HG03175 (cell line): ENCODE data around the gene HECTD4.
"Not testable (repeated sequence)": the region's sequence is repeated elsewhere in the genome, so short reads cannot be mapped to it uniquely, and the experiment has no call there.

ENCODE experiments used
- ATAC-seq: cut with Tn5 transposase; IDR thresholded peaks from one replicate; pipeline ENCODE4 v1.9.1; 2021; ENCODE audit warnings: mild to moderate bottlenecking, moderate library complexity; ENCODE audit not compliant: unreplicated experiment

The HECTD4 gene

DNA sequence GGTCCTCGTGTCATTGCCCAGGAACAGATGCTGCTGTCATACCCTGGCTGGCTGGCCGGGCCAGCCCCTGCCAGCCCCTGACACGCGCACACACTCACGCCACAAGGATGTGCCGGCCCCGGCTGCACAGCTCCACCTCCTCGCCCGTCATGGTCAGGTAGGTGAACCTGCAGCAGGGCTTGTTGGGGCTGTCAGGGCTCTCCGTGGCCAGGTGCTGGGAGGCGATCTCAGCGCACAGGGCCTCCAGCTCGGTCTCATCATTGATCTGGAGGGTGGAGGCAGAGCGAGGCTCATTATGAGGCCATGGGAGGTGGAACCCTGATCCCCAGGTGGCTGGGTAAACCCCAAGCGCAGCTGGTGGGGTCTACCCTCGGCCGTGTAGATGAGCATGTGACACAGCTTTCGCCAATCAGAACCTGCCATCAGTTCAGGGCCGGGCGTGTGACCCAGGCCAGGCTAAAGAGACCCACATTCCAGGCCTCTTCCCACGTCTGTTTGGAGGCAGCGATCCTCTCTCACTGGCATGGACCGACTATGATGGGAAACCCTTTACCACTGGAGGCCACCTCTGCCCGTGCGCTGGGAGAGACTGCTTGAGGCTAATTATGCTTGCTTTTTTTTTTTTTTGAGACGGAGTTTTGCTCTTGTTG, 218.1 kb downstream of the HECTD4 start:
- ATAC-seq: no peak

DNA sequence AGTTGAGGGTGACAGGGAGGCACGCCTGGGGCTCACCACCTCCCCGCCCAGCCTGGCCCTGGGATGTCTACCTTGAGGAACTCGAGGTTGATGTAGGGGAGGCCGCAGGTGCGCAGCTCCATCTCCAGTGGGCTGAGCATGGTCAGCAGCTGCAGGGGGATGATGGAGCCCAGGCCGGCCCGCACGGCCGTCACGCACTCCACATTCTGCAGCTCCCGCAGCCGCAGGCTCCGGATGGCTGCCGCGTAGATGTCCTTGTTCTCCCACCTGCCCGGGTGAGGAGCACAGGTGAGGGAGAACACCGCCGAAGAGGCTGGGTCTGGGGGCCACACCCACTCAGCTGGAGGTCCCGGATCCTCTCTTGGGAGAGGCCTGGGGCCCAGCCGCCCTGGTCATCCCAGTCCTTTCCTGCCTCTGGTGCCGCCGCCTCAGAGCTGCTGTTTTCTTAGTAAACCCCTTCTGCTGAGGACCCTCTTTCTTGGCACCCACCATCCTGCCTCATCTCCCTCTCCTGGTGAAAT, 218.7 kb downstream of the HECTD4 start:
- ATAC-seq: no peak

DNA sequence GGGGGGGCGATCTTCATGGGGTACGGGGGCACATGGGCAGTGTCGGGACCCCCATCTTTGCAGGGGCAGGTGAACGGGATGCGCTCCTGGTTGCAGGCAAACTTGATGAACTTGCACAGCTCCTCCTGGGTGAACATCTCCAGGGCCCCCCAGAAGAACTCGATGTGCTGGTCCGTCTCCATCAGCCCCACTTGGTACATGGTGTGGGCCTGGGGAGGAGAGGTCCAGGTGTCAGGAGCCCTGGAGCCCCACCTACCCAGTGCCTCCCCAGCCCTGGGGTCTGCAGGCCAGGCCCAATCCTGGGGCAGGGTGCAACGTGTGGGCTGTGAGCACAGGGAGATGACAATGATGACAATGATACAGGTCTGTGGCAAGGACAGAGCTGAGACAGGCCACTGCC, 219.2 kb downstream of the HECTD4 start:
- ATAC-seq: no peak

DNA sequence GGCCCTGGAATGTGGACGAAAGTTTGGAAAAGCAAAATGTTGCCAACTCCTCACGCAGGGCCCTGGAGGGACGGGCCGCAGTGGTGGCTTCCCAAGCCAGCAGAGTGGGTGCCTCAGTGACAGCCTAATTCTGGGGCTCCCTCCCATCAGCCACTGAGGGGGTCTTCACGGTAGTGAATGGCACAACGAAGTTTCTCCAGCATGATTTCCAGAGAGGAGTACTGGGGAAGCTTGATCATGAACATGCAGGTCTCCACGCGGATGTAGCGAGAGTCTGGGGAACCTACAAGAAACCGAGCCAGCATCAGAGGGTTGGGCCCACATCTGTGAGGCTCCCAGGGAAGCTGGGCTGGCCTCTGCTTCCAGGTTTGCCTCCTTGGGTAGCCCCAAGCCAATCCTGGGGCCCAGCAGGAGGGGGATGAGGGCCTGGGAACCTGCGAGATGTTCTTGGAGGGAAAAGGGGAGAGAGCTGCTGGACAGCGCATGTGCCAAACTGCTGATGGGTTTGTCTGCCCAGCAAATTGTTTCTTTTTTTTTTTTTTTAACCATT, 219.9 kb downstream of the HECTD4 start:
- no peak for ATAC-seq

DNA sequence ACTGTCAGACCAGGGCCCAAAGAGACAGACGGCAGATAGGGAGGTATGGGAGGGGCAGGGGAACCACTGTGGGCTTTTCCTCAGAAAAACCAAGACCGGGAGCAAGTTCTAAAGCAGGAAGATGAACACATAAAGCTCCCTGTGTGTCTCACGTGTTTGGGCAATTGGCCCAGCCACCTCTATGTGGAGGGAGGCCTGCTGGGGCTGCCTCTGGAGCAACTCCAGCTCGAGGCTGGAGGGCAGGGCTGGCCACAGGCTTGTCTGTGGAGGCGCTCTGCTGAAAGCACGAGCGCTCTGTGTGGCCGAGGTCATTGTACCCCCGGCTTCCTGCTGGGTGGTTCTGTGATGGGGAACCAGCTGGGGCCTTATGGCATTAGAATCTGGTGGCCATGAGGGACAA, 220.5 kb downstream of the HECTD4 start:
- ATAC-seq: no peak

DNA sequence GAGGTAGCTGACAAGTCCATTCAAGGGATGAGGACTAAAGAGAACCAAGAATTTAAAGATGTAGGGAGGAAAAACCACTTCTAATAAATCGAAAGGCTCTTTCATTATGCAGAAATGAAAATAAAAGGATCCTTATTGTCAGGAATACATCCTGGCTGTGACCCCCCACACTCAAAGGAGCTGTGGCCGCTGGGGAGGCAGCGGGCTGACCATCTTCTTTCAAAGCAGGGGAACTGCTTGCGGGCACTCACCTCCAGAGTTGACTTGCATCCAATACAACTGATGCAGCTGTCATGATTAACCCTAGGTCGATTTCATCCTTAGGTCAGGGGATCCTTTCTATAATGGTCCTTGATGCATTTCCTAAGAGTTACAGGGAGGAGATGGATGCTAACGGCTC, 221.6 kb downstream of the HECTD4 start:
- ATAC-seq: no peak

DNA sequence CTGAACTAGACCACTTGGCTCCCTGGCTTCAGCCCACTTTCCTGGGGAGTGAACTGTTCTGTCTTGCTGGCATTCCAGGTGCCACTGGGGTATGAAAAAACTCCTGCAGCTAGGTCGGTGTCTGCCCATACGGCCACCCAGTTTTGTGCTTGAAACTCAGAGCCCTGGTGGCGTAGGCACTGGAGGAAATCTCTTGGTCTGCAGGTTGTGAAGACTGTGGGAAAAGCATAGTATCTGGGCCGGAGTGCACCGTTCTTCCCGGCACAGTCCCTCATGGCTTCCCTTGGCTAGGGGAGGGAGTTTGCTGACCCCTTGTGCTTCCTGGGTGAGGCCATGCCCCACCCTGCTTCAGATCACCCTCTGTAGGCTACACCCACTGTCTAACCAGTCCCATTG, 223.1 kb downstream of the HECTD4 start:
- no peak for ATAC-seq

DNA sequence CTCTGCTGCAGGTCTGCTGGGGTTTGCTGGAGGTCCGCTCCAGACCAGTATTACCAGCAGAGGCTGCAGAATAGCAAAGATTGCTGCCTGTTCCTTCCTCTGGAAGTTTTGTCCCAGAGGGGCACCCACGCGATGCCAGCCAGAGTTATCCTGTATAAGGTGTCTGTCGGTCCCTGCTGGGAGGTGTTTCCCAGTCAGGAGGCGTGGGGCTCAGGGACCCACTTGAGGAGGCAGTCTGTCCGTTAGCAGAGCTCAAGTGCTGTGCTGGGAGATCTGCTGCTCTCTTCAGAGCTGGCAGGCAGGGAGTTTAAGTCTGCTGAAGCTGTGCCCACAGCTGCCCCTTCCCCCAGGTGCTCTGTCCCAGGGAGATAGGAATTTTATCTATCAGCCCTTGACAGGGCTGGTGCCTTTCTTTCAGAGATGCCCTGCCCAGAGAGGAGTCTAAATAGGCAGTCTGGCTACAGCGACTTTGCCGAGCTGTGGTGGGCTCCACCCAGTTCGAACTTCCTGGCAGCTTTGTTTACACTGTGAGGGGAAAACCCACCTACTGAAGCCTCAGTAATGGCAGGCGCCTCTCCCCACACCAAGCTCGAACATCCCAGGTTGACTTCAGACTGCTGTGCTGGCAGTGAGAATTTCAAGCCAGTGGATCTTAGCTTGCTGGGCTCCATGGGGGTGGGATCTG, 223.6 kb downstream of the HECTD4 start:
- ATAC-seq: not testable (repeated sequence)

DNA sequence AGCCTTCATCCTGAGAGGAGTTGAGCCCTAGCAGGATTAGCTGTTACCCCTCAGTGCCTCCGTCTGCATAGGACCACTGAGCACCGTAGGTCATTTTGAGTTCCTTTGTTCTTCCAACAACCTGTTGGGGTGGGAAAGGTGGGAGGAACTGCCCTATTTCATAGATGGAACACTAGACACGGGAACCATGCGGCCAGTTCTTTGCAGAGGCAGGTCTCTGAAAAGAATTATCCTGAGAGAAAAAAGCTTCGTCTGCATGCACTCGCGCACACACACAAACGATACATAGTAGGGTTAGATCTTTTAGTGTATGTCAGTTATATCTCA, 228.4 kb downstream of the HECTD4 start:
- no peak for ATAC-seq

DNA sequence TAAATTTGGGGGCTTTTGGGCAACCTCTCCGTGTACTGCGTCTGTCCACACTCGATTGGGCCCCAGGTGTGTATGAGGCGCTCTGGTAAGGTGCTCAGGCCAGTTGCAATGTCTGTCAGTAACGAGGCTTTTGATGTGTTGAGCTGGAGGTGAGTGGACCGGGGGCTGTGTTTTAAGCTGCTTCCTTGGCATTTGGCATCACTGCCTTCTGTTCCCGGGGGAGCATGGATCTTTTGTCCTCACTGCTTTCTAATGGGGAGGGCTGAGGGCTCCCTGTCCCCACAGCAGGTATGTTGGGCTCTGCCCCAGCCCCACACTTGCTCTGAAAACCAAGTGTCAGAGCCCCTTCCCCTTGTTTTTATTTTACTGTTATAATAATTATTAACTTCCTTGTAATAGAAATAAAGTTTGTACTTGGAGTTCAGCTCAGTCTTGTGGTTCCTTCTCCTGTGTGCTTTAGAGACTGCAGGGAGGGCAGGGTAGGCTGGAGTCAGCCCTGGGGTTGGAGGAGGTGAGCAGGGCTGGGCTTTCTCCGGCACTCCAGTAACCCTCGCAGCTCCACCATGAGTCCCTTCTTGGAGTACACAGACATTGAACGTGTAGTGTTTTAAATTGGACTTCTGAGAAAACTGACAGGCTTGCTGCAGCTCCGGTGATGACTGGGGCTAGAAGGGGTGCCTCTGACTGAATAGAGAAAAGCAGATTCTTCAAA, 228.9 kb downstream of the HECTD4 start:
- ATAC-seq: no peak

DNA sequence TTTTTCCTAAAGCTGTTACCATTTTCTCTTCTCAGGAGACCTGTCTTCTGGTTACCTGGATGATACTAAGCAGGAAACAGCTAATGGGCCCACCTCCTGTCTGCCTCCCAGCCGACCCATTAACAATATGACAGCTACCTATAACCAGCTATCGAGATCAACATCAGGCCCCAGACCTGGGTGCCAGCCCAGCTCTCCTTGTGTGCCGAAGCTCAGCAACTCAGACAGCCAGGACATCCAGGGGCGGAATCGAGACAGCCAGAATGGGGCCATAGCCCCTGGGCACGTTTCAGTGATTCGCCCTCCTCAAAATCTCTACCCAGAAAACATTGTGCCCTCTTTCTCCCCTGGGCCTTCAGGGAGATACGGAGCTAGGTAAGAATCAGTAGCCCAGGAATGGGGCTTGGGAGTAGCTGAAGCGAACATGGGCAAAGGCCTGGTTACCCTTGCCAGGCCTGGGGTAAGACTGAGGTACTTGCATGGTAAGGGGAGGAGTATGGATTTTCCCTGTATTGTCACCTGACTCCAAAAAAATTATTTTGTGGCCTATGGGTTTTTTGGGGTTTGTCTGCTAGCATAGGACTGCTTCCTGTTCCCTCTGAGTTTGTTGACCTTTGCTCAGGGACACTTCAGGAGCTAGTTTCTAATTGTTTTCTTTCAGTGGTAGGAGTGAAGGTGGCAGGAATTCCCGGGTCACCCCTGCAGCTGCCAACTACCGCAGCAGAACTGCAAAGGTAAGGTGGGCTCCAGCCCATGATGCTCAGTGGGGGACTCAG, 230.3 kb downstream of the HECTD4 start:
- ATAC-seq: no peak

DNA sequence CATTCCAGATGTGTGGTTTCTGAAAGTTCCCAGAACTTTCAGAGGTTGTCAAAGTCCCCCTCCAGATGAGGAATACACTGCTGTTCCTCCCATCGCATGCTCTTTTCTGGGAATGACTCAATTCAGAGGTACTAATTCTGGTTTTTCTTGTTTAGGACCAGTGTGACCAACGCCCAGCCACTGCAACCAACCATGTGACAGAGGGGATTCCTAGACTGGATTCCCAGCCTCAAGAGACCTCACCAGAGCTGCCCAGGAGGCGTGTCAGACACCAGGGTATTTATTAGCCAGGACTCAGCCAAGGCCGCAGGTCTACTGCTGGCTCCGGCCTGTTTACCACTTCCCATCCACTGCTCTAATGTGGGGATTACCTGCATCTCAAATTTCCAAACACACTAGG, 232.6 kb downstream of the HECTD4 start:
- no peak for ATAC-seq

DNA sequence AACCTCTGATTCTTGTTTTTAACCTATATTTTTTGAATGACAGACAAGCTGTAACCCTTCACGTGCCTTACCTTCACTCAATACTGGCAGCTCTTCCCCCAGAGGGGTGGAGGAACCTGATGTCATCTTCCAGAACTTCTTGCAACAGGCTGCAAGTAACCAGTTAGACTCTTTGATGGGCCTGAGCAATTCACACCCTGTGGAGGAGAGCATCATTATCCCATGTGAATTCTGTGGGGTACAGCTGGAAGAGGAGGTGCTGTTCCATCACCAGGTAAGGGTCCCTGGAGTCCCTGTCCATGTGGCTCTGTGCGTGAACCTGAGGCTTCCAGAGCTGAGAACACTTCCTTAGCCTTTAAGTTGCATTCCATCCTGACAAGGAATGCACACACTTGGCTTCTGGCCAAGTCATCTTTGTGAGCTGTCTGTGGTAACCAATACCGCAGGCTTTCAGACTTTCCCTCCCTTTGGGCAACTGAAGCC, 234.2 kb downstream of the HECTD4 start:
- ATAC-seq: no peak

DNA sequence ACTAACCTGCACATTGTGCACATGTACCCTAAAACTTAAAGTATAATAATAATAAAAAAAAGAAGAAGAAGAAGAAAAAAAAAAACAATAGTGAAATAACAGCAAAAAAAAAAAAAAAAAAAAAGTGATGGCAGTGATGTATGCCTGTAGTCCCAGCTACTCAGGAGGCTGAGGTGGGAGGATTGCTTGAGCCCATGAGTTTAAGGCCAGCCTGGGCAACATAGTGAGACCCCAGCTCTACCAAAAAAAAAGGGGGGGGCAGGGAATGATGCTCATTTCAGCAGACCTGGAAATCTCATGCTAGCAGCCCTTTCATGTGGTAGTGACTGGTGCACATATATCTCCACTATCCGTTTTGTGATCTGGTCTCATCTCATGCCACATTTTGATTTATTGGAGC, 236.1 kb downstream of the HECTD4 start:
- no peak for ATAC-seq

DNA sequence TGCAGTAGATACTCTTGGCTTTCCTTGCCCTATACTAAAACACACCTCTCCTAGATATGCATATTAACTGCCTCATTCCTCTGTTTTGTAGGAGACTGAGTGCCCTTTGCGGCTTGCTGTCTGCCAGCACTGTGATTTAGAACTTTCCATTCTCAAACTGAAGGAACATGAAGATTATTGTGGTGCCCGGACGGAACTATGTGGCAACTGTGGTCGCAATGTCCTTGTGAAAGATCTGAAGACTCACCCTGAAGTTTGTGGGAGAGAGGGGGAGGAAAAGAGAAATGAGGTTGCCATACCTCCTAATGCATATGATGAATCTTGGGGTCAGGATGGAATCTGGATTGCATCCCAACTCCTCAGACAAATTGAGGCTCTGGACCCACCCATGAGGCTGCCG, 241.5 kb downstream of the HECTD4 start:
- no peak for ATAC-seq

DNA sequence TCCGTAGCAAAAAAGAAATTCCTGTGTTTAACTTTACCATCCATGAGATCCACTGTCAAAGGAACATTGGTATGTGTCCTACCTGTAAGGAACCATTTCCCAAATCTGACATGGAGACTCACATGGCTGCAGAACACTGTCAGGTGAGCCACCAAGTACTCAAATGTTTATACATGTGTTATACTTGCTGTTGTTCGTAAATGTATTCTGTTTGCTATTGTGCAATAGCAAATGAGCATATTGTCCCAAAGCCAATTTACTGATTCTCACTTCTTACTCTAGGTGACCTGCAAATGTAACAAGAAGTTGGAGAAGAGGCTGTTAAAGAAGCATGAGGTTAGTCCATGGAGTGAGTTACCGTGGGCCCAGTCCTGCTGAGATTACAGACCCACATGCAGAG, 247.5 kb downstream of the HECTD4 start:
- no peak for ATAC-seq

DNA sequence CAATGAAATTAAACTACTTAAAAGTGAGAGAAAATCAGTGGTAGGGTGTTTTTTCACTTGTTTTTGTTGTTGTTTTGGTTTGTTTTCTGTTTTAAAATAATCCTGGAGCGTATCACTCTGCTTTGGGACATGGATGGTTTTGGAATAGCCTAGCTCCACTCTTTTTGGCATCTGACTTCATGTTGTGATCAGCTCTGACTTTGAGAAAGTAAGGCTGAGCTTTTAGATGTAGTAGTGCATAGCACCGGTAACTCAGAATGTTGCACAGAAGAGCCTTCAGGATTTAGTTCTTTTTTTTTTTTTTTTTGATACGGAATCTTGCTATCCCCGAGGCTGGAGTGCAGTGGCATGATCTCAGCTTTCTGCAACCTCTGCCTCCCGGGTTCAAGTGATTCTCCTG, 248.8 kb downstream of the HECTD4 start:
- no peak for ATAC-seq

DNA sequence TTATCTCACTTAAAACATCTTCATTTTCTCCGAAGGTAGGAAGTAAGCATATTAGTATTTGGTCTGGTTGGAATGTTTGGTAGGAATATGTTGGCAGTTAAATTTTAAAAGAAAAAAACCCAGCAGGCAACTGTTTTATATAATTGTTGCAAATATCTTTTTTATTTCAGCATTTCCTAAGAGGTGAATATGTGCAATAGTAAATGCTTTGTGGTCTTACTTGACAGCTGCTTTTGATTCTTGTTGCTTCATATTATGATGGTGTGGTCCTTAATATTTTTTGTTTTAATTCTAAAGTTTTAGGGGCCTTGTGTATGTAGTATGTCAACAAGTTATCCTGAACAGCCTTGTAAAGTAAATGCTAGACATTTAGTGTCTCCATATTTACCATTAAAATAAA, 250.5 kb downstream of the HECTD4 start:
- no peak for ATAC-seq

DNA sequence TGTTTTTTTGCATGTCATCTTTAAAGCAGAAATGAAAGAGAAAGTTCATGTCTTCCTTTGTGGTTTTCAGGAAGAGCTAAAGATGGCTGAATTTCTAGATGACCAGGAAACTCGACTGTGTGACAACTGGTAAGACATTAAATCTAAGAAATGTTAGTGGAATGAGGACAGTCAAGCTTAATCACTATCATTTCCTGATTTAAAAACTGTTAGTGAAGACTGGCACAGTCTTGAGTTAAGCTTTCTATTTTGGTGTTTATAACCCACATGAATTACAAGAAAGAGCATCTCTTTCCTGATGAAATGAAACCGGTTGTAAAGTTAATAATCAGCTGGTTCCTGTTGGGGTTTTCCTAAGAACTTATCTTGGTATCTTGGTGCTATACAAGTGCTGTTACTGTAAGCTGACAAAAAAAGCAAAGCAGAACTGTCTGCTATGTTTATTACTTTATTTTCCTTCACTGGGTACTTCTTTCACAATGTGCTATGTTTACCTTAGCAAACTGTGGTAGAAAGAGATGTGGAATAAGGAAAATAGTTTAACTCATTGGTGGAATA, 251.7 kb downstream of the HECTD4 start:
- ATAC-seq: peak; percentile 38

DNA sequence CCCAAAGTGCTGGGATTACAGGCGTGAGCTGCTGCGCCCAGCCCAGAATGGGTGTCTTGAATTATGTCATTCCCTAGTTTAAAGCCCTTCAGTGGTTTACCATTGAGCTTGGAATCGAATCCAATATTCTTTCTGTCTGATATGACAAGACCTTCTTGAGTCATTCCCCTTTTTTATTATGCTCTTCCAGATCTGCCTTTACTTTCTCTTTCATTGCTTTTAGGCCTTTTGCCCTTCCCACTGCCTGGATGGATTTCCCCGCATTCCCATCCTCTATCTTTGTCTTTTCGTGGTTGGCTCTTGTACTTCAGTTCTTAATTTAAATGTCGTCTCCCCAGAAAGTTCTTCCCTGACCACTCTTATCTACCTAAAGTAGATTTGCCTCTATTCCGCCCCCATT, 255.3 kb downstream of the HECTD4 start:
- no peak for ATAC-seq

DNA sequence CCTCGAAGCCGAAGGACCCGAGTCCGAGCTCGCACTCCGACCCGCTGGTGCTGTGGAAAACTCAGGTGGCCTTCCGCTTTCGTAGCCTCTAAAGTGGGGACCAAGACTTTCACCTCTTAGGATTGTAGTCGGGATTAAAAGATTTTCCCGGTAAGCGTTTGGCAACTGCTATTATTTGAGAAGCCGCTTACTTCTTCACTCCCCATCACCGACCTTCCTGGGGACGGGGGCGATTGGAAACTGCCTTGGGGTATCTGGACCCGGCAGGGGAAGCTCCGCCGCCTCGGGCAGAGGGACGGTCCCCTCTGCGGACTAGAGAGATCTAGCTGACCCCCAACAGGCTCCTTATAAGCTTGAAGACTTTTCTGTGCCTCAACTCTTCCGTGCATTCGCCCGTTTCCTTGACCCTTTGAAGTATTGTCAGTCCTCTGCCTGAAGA, 256.2 kb downstream of the HECTD4 start:
- ATAC-seq: no peak
